OCI-LY1 (cell line): ENCODE measurements around the gene OLIG2.

Experiments used
- H2AFZ ChIP-seq: fragments of 200-600 bp; sonication (generic), shearing (Covaris generic); 2 replicates; pipeline ENCODE4 v1.6.0; 2014; ENCODE audit warnings: antibody characterized with exemption, mild to moderate bottlenecking, low read length
- H3F3A ChIP-seq: fragments of 200-600 bp; sonication (generic), shearing (Covaris generic); 2 replicates; pipeline ENCODE4 v1.6.0; 2014; ENCODE audit warnings: mild to moderate bottlenecking, antibody characterized with exemption, low read length, moderate library complexity; ENCODE audit not compliant: insufficient read depth
- H3K27ac ChIP-seq: fragments of 200-600 bp; sonication (generic); 2 replicates; pipeline ENCODE4 v1.5.1; 2014; ENCODE audit warnings: low read length, mixed run types, mild to moderate bottlenecking, low read depth; ENCODE audit not compliant: poor library complexity, severe bottlenecking
- H3K27me3 ChIP-seq: fragments of 200-600 bp; sonication (generic); 2 replicates; pipeline ENCODE4 v1.6.0; 2014; ENCODE audit warnings: antibody characterized with exemption, mild to moderate bottlenecking, low read length, moderate library complexity; ENCODE audit not compliant: insufficient read depth
- H3K36me3 ChIP-seq: fragments of 200-600 bp; sonication (generic); 2 replicates; pipeline ENCODE4 v1.6.1; 2014; ENCODE audit warnings: mild to moderate bottlenecking, antibody characterized with exemption, low read length, moderate library complexity, mixed read lengths; ENCODE audit not compliant: insufficient read depth
- H3K4me1 ChIP-seq: fragments of 200-600 bp; sonication (generic); 2 replicates; pipeline ENCODE4 v1.5.1; 2014; ENCODE audit warnings: mild to moderate bottlenecking, low read length, moderate library complexity; ENCODE audit not compliant: insufficient read depth, severe bottlenecking
- H3K4me2 ChIP-seq: fragments of 200-600 bp; sonication (generic), shearing (Covaris generic); 2 replicates; pipeline ENCODE4 v1.6.1; 2014; ENCODE audit warnings: low read length
- H3K4me3 ChIP-seq: fragments of 200-600 bp; sonication (generic); 2 replicates; pipeline ENCODE4 v1.5.1; 2014; ENCODE audit warnings: low read length, low read depth, mild to moderate bottlenecking, mixed read lengths; ENCODE audit not compliant: poor library complexity, severe bottlenecking
- H3K79me2 ChIP-seq: fragments of 200-600 bp; shearing (Covaris generic); 2 replicates; pipeline ENCODE4 v1.6.1; 2016; ENCODE audit warnings: mixed run types, low read length, mixed read lengths; ENCODE audit not compliant: insufficient read depth
- H3K9ac ChIP-seq: fragments of 200-600 bp; sonication (generic), shearing (Covaris generic); 2 replicates; pipeline ENCODE4 v1.6.1; 2014; ENCODE audit warnings: mild to moderate bottlenecking, low read length, mixed read lengths
- H3K9me2 ChIP-seq: fragments of 200-600 bp; sonication (generic), shearing (Covaris generic); 2 replicates; pipeline ENCODE4 v1.6.1; 2014; ENCODE audit warnings: low read depth, mild to moderate bottlenecking, low read length, mixed read lengths
- H3K9me3 ChIP-seq: fragments of 200-600 bp; shearing (Covaris generic); 2 replicates; pipeline ENCODE4 v1.6.1; 2014; ENCODE audit warnings: low read length, mixed read lengths
- H4K20me1 ChIP-seq: fragments of 200-600 bp; sonication (generic), shearing (Covaris generic); 2 replicates; pipeline ENCODE4 v1.6.0; 2016; ENCODE audit warnings: mild to moderate bottlenecking, low read length; ENCODE audit not compliant: insufficient read depth
- EZH2 ChIP-seq: fragments of 200-600 bp; sonication (generic), shearing (Covaris generic); IDR thresholded peaks from 2 replicates; pipeline ENCODE4 v1.8.0; 2017; ENCODE audit warnings: borderline replicate concordance, mixed run types, mild to moderate bottlenecking, antibody characterized with exemption, low read length, moderate library complexity, mixed read lengths
- TF ChIP-seq, protein P1 (sequence below): fragments of 200-600 bp; sonication (generic), shearing (Covaris generic); IDR thresholded peaks from 2 replicates; pipeline ENCODE4 v1.5.1; 2017; ENCODE audit warnings: mild to moderate bottlenecking, antibody characterized with exemption, low read length, moderate library complexity, mixed read lengths

OLIG2 gene

DNA sequence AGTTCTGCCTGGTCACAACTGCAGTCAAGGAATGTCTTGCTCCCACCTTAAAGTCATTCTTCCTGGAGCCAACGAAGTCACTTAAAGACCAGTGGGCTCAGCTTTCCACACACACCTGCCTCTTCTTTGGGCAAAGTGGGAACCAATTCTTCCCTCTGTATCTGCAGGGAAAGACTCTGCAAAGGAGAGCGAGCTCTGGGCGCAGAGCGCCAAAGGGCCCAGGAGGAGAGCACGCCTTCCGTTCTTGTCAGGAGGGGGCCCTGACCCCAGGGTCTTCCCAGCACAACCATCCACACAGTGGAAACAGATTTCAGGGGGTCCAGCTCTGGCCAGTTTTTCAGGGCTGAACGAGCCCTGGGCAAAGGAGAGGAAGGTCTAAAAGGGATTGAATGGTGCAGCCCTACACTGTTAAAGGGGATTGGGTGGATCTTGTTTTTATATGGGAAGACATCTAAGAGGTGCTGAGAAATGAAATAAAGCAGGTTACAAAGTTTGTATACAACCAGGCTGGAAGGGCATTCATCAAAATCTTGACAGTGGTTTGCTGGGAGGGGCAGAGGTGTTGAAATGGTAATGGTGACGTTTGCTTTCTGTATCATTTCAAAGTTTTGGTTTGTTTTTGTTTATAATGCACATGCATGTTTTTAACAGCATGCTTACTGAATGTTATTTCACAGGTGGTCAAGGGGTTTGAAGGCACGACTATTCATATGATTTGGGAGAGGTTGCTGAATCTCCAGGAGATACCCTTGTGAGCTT, 6.8 kb upstream of the OLIG2 start:
- no peaks in the 10 kb centered on the region for H3K9me3 ChIP-seq
- no peaks in the 10 kb centered on the region for H3K9me2 ChIP-seq
- no peaks in the 10 kb centered on the region for H3K79me2 ChIP-seq
- H3K9ac ChIP-seq, result no peak overlapping the region
- TF ChIP-seq, protein P1, sequence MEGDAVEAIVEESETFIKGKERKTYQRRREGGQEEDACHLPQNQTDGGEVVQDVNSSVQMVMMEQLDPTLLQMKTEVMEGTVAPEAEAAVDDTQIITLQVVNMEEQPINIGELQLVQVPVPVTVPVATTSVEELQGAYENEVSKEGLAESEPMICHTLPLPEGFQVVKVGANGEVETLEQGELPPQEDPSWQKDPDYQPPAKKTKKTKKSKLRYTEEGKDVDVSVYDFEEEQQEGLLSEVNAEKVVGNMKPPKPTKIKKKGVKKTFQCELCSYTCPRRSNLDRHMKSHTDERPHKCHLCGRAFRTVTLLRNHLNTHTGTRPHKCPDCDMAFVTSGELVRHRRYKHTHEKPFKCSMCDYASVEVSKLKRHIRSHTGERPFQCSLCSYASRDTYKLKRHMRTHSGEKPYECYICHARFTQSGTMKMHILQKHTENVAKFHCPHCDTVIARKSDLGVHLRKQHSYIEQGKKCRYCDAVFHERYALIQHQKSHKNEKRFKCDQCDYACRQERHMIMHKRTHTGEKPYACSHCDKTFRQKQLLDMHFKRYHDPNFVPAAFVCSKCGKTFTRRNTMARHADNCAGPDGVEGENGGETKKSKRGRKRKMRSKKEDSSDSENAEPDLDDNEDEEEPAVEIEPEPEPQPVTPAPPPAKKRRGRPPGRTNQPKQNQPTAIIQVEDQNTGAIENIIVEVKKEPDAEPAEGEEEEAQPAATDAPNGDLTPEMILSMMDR, result no peak
- no peak for TF ChIP-seq EZH2
- H3K4me1 ChIP-seq, result no peaks in the 10 kb centered on the region
- no peak overlapping the region for H3K4me3 ChIP-seq
- no peaks in the 10 kb centered on the region for H4K20me1 ChIP-seq
- H3K4me2 ChIP-seq, result no peak overlapping the region
- no peaks in the 10 kb centered on the region for H3K27me3 ChIP-seq
- no peaks in the 10 kb centered on the region for H3F3A ChIP-seq
- no peak overlapping the region for H3K27ac ChIP-seq
- no peaks in the 10 kb centered on the region for H3K36me3 ChIP-seq
- no peak overlapping the region for H2AFZ ChIP-seq

DNA sequence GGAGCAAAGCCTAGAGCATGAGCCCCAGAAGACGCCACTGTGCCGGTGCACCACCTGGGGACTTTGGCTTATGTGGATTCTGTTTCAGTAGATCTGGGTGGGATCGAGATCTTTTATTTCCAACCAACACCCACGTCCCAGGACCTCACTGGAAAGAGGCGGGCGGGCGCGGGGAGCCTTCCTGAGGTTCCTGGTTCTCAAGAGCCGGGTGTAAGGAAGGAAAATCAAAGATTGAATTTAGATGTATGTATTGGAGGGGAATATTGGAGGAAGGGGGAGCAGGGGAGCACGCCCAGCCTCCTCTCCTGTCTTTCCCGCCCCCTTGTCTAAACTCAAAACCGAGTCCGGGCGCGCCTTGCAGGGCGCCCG, 6.2 kb upstream of the OLIG2 start:
- Histone ChIP-seq H3K9ac (no peak overlapping the region), H3K79me2 (no peaks in the 10 kb centered on the region), H3K9me3 (no peaks in the 10 kb centered on the region), H3F3A (no peaks in the 10 kb centered on the region), H3K4me1 (no peaks in the 10 kb centered on the region), H3K36me3 (no peaks in the 10 kb centered on the region), H3K27ac (no peak overlapping the region), H2AFZ (no peak overlapping the region), H4K20me1 (no peaks in the 10 kb centered on the region), H3K9me2 (no peaks in the 10 kb centered on the region), H3K4me3 (no peak overlapping the region), H3K4me2 (no peak overlapping the region), H3K27me3 (no peaks in the 10 kb centered on the region)
- TF ChIP-seq EZH2, result no peak
- TF ChIP-seq, protein P1, result no peak

DNA sequence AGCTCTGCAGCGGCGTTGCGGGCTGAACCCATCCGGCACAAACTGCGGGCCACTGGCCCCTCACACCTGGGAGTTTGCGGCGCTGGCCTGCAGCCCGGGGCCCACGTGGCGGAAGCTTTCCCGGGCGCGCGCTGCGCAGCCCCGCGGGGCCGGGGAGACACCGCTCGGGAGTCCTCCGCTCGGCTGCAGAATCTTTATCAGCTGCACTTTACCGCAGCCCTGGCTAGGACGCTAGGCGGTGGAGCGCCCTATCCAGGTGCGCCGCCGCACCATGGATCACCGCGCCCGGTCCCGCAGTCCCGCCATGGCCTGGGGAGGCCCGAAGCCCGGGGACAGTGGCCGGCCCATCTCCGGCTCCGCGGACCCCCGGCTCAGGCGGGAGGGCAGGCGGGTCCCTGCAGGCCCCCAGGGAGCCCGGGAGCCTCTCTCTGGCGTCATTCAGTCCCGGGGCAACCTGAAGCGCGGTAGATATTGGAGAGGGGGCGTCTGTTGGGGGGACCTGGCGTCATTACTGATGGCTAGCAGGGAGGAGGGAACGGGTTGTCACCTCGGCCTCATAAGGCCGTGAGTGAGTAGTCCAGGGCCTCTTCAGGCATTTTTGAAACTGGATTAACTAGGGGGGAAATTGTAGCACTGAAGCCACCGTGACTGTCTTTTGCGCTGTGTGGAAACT, 5.7 kb upstream of the OLIG2 start:
- Histone ChIP-seq H3K27me3 (no peaks in the 10 kb centered on the region), H3K4me1 (no peaks in the 10 kb centered on the region), H4K20me1 (no peaks in the 10 kb centered on the region), H3K9me3 (no peaks in the 10 kb centered on the region), H3K79me2 (no peaks in the 10 kb centered on the region), H3F3A (no peaks in the 10 kb centered on the region), H3K36me3 (no peaks in the 10 kb centered on the region), H3K4me2 (no peak overlapping the region), H3K9me2 (no peaks in the 10 kb centered on the region), H2AFZ (no peak overlapping the region), H3K9ac (no peak overlapping the region), H3K27ac (no peak overlapping the region), H3K4me3 (no peak overlapping the region)
- TF ChIP-seq, protein P1, result no peak
- no peak for TF ChIP-seq EZH2
